Activated naive CD4-positive, alpha-beta T cell treated with anti-CD3 and anti-CD28 coated beads, Interleukin-2, amount 10 ng/mL, durations not matched to agents 7 days and 5 days (primary cell): ENCODE data around the gene CCM2.
A peak's percentile ranks its signal among the peaks of the same experiment; 100 is the strongest.

Experiments used
- CTCF ChIA-PET: fragments of 350-600 bp; sonication (Branson Sonifier 250); formaldehyde crosslinking; loops from one replicate; lab custom pipeline; 2021; ENCODE audit warnings: antibody characterized with exemption; lab: Charles Lee
- DNase-seq: peaks from one replicate; pipeline ENCODE4 v3.0.0-alpha.2; 2020
- H3K27ac Mint-ChIP-seq: one replicate; pipeline ENCODE4 v1.8.0; 2021; ENCODE audit warnings: mild to moderate bottlenecking, moderate library complexity, mixed read lengths
- H3K27me3 Mint-ChIP-seq: one replicate; pipeline ENCODE4 v1.8.0; 2021; ENCODE audit warnings: mild to moderate bottlenecking, mixed read lengths
- H3K36me3 Mint-ChIP-seq: one replicate; pipeline ENCODE4 v1.8.0; 2021; ENCODE audit warnings: mixed read lengths
- H3K4me1 Mint-ChIP-seq: one replicate; pipeline ENCODE4 v1.8.0; 2021; ENCODE audit warnings: mixed read lengths
- H3K4me3 Mint-ChIP-seq: one replicate; pipeline ENCODE4 v1.8.0; 2021; ENCODE audit warnings: mild to moderate bottlenecking, moderate library complexity, mixed read lengths
- H3K9me3 Mint-ChIP-seq: one replicate; pipeline ENCODE4 v1.8.0; 2021; ENCODE audit warnings: mixed read lengths

The CCM2 gene

GRCh38 chr7:45053401-45053800, 53.4 kb downstream of the CCM2 start:
- Mint-ChIP-seq H3K27ac (no peak overlapping the region), H3K4me3 (no peak overlapping the region), H3K36me3 (peaks cover 66% of the 10 kb centered on the region), H3K4me1 (peaks cover 37% of the 10 kb centered on the region), H3K27me3 (no peaks in the 10 kb centered on the region), H3K9me3 (no peaks in the 10 kb centered on the region)
- no peak for DNase-seq
- CTCF ChIA-PET, result interaction anchor here (3.0 kb wide), 1 partner anchor 18 kb away, joined by 7 read pairs; no protein-coding TSS in a partner anchor

- Mint-ChIP-seq H3K4me1 (peaks cover 38% of the 10 kb centered on the region), H3K9me3 (no peaks in the 10 kb centered on the region), H3K27me3 (no peaks in the 10 kb centered on the region), H3K27ac (peak overlapping the region; percentile 35), H3K4me3 (no peak overlapping the region), H3K36me3 (peaks cover 68% of the 10 kb centered on the region)
- no peak for DNase-seq
- CTCF ChIA-PET, result interaction anchor here (3.0 kb wide), 1 partner anchor 18 kb away, joined by 7 read pairs; no protein-coding TSS in a partner anchor
These were observed 53.9 kb downstream of the CCM2 start for GRCh38 chr7:45053941-45054340.

- Mint-ChIP-seq H3K4me1 (peaks cover 37% of the 10 kb centered on the region), H3K9me3 (no peaks in the 10 kb centered on the region), H3K27me3 (no peaks in the 10 kb centered on the region), H3K27ac (no peak overlapping the region), H3K36me3 (peaks cover 68% of the 10 kb centered on the region), H3K4me3 (no peak overlapping the region)
- no peak for DNase-seq
- CTCF ChIA-PET, result interaction anchor here (3.0 kb wide), 1 partner anchor 19 kb away, joined by 7 read pairs; no protein-coding TSS in a partner anchor
These were observed 54.4 kb downstream of the CCM2 start for GRCh38 chr7:45054442-45054841.

- Mint-ChIP-seq H3K36me3 (peaks cover 69% of the 10 kb centered on the region), H3K4me1 (peaks cover 40% of the 10 kb centered on the region)
- CTCF ChIA-PET, result interaction anchor here (3.0 kb wide), 1 partner anchor 19 kb away, joined by 7 read pairs; no protein-coding TSS in a partner anchor
These were observed 55.0 kb downstream of the CCM2 start for GRCh38 chr7:45055016-45055415.

GRCh38 chr7:45055594-45056219, 55.7 kb downstream of the CCM2 start:
- Mint-ChIP-seq H3K36me3 (peaks cover 69% of the 10 kb centered on the region), H3K9me3 (no peaks in the 10 kb centered on the region), H3K4me3 (no peak overlapping the region), H3K27ac (no peak overlapping the region), H3K4me1 (peaks cover 40% of the 10 kb centered on the region), H3K27me3 (no peaks in the 10 kb centered on the region)
- DNase-seq, result no peak
- CTCF ChIA-PET, result interaction anchor here (3.0 kb wide), 1 partner anchor 20 kb away, joined by 7 read pairs; no protein-coding TSS in a partner anchor

More at GRCh38 chr7:45055016-45055415, 55.0 kb downstream of the CCM2 start:
- no peak for DNase-seq
- Mint-ChIP-seq H3K27me3 (no peaks in the 10 kb centered on the region), H3K9me3 (no peaks in the 10 kb centered on the region), H3K4me3 (no peak overlapping the region), H3K27ac (no peak overlapping the region)

- Mint-ChIP-seq H3K36me3 (peaks cover 73% of the 10 kb centered on the region), H3K4me3 (no peak overlapping the region), H3K27ac (no peak overlapping the region), H3K9me3 (no peaks in the 10 kb centered on the region), H3K27me3 (no peaks in the 10 kb centered on the region), H3K4me1 (peaks cover 53% of the 10 kb centered on the region)
- CTCF ChIA-PET, result no interaction called here
- no peak for DNase-seq
These were observed 57.9 kb downstream of the CCM2 start for GRCh38 chr7:45057878-45058277.

GRCh38 chr7:45060295-45060694, 60.3 kb downstream of the CCM2 start:
- no peak overlapping the region for H3K4me3 Mint-ChIP-seq
- DNase-seq, result no peak
- peaks cover 48% of the 10 kb centered on the region for H3K4me1 Mint-ChIP-seq
- no peaks in the 10 kb centered on the region for H3K9me3 Mint-ChIP-seq
- no peaks in the 10 kb centered on the region for H3K27me3 Mint-ChIP-seq
- H3K27ac Mint-ChIP-seq, result no peak overlapping the region
- H3K36me3 Mint-ChIP-seq, result peaks cover 72% of the 10 kb centered on the region
- CTCF ChIA-PET, result no interaction called here

GRCh38 chr7:45061352-45061751, 61.4 kb downstream of the CCM2 start:
- Mint-ChIP-seq H3K36me3 (peaks cover 74% of the 10 kb centered on the region), H3K9me3 (no peaks in the 10 kb centered on the region), H3K4me3 (no peak overlapping the region), H3K4me1 (peaks cover 56% of the 10 kb centered on the region), H3K27ac (no peak overlapping the region), H3K27me3 (no peaks in the 10 kb centered on the region)
- CTCF ChIA-PET, result no interaction called here
- no peak for DNase-seq

- DNase-seq, result no peak
- CTCF ChIA-PET, result no interaction called here
- H3K4me1 Mint-ChIP-seq, result peaks cover 60% of the 10 kb centered on the region
- no peaks in the 10 kb centered on the region for H3K9me3 Mint-ChIP-seq
- H3K36me3 Mint-ChIP-seq, result peaks cover 76% of the 10 kb centered on the region
- no peak overlapping the region for H3K27ac Mint-ChIP-seq
- H3K4me3 Mint-ChIP-seq, result no peak overlapping the region
- no peaks in the 10 kb centered on the region for H3K27me3 Mint-ChIP-seq
These were observed 61.9 kb downstream of the CCM2 start for GRCh38 chr7:45061806-45062425.

- Mint-ChIP-seq H3K9me3 (no peaks in the 10 kb centered on the region), H3K4me1 (peaks cover 62% of the 10 kb centered on the region), H3K36me3 (peaks cover 78% of the 10 kb centered on the region), H3K27me3 (no peaks in the 10 kb centered on the region), H3K4me3 (no peak overlapping the region), H3K27ac (no peak overlapping the region)
- CTCF ChIA-PET, result no interaction called here
- no peak for DNase-seq
These were observed 64.2 kb downstream of the CCM2 start for GRCh38 chr7:45064047-45064725.

GRCh38 chr7:45065031-45065995, 65.3 kb downstream of the CCM2 start:
- CTCF ChIA-PET, result no interaction called here
- H3K27ac Mint-ChIP-seq, result no peak overlapping the region
- H3K4me1 Mint-ChIP-seq, result peaks cover 56% of the 10 kb centered on the region
- H3K36me3 Mint-ChIP-seq, result peaks cover 82% of the 10 kb centered on the region
- no peak overlapping the region for H3K4me3 Mint-ChIP-seq
- no peak for DNase-seq
- H3K27me3 Mint-ChIP-seq, result no peaks in the 10 kb centered on the region
- no peaks in the 10 kb centered on the region for H3K9me3 Mint-ChIP-seq

GRCh38 chr7:45066409-45066808, 66.4 kb downstream of the CCM2 start:
- Mint-ChIP-seq H3K4me1 (peaks cover 47% of the 10 kb centered on the region), H3K27ac (no peak overlapping the region), H3K27me3 (no peaks in the 10 kb centered on the region), H3K9me3 (no peaks in the 10 kb centered on the region), H3K36me3 (peaks cover 75% of the 10 kb centered on the region), H3K4me3 (no peak overlapping the region)
- CTCF ChIA-PET, result no interaction called here
- no peak for DNase-seq

GRCh38 chr7:45067582-45067981, 67.6 kb downstream of the CCM2 start:
- peaks cover 75% of the 10 kb centered on the region for H3K36me3 Mint-ChIP-seq
- H3K9me3 Mint-ChIP-seq, result no peaks in the 10 kb centered on the region
- H3K4me1 Mint-ChIP-seq, result peaks cover 38% of the 10 kb centered on the region
- no peak overlapping the region for H3K4me3 Mint-ChIP-seq
- peak overlapping the region; percentile 24 for H3K27ac Mint-ChIP-seq
- CTCF ChIA-PET, result no interaction called here
- no peaks in the 10 kb centered on the region for H3K27me3 Mint-ChIP-seq
- no peak for DNase-seq
